IMR-90 (cell line): ENCODE results near the gene LIN52. TPM values are rescaled to one million over a fixed set of nuclear protein-coding genes. Genes with fewer than 3 reads are reported as not detected.

ENCODE experiments used
- ATAC-seq: fragments of 200-7000 bp; cut with Tn5 transposase; 2 replicates; pipeline ENCODE4 v1.9.1; 2020; ENCODE audit warnings: low read depth, mild to moderate bottlenecking, moderate library complexity
- BruUV-seq: library from RNA; stranded (reverse); fragments of 400-500 nt; replicated peaks from 2 replicates; lab custom pipeline; 2021; lab: Mats Ljungman, UMichigan
- CTCF ChIA-PET: fragments of 300-600 bp; formaldehyde crosslinking; extraction: SDS; loops from one replicate; lab custom pipeline; 2021; ENCODE audit warnings: antibody characterized with exemption; lab: Yijun Ruan, JAX
- POLR2A ChIA-PET: fragments of 300-600 bp; sonication (Branson Sonifier 250); formaldehyde crosslinking; loops from one replicate; lab custom pipeline; 2022; ENCODE audit warnings: antibody characterized with exemption; ENCODE audit not compliant: unreplicated experiment; lab: Charles Lee
- DNase-seq: peaks from one replicate; pipeline ENCODE4 v3.0.0; 2013
- H2AFZ ChIP-seq: replicated peaks from 2 replicates; pipeline ENCODE3; 2013; ENCODE audit warnings: low read length, mild to moderate bottlenecking; ENCODE audit not compliant: poor library complexity
- H2AK5ac ChIP-seq: 2 replicates; pipeline ENCODE4 v1.6.1; 2013; ENCODE audit warnings: low read depth, low read length, inconsistent platforms
- H2AK9ac ChIP-seq: replicated peaks from 2 replicates; pipeline ENCODE3; 2013; ENCODE audit warnings: mild to moderate bottlenecking, low read depth, low read length, moderate library complexity; ENCODE audit not compliant: poor library complexity
- H2BK120ac ChIP-seq: 2 replicates; pipeline ENCODE4 v1.6.1; 2013; ENCODE audit warnings: low read depth, low read length, inconsistent platforms
- H2BK15ac ChIP-seq: 3 replicates; pipeline ENCODE4 v1.6.1; 2013; ENCODE audit warnings: low read depth, low read length, inconsistent platforms
- H2BK20ac ChIP-seq: 2 replicates; pipeline ENCODE4 v1.6.1; 2013; ENCODE audit warnings: low read depth, mild to moderate bottlenecking, inconsistent platforms, low read length, moderate library complexity
- H2BK5ac ChIP-seq: 2 replicates; pipeline ENCODE4 v1.6.1; 2013; ENCODE audit warnings: mild to moderate bottlenecking, low read depth, low read length, inconsistent platforms; ENCODE audit not compliant: poor library complexity, severe bottlenecking
- H3K14ac ChIP-seq: replicated peaks from 2 replicates; pipeline ENCODE4 v1.6.1; 2013; ENCODE audit warnings: low read depth, low read length, inconsistent platforms
- H3K18ac ChIP-seq: 2 replicates; pipeline ENCODE4 v1.6.1; 2013; ENCODE audit warnings: low read depth, low read length, control low read depth
- H3K23ac ChIP-seq: 2 replicates; pipeline ENCODE4 v1.6.1; 2013; ENCODE audit warnings: low read depth, low read length, inconsistent platforms
- H3K27ac ChIP-seq: 2 replicates; pipeline ENCODE4 v1.5.1; 2013; ENCODE audit warnings: mild to moderate bottlenecking, control low read depth, low read length; ENCODE audit not compliant: insufficient read depth
- H3K27me3 ChIP-seq: 2 replicates; pipeline ENCODE4 v1.6.1; 2013; ENCODE audit warnings: low read length; ENCODE audit not compliant: control insufficient read depth, insufficient read depth
- H3K36me3 ChIP-seq: 2 replicates; pipeline ENCODE4 v1.6.1; 2013; ENCODE audit warnings: low read length, mixed read lengths; ENCODE audit not compliant: control insufficient read depth, insufficient read depth
- H3K4ac ChIP-seq: 2 replicates; pipeline ENCODE4 v1.6.1; 2013; ENCODE audit warnings: low read depth, low read length, inconsistent platforms
- H3K4me1 ChIP-seq: 2 replicates; pipeline ENCODE4 v1.6.1; 2013; ENCODE audit warnings: low read length, mixed read lengths; ENCODE audit not compliant: control insufficient read depth, insufficient read depth
- H3K4me2 ChIP-seq: 2 replicates; pipeline ENCODE4 v1.6.1; 2013; ENCODE audit warnings: low read depth, mild to moderate bottlenecking, control low read depth, low read length, moderate library complexity
- H3K4me3 ChIP-seq: 2 replicates; pipeline ENCODE4 v1.5.1; 2013; ENCODE audit warnings: low read depth, mild to moderate bottlenecking, control low read depth, low read length, moderate library complexity; ENCODE audit not compliant: insufficient read depth
- H3K56ac ChIP-seq: 2 replicates; pipeline ENCODE4 v1.6.1; 2013; ENCODE audit warnings: low read length, inconsistent platforms; ENCODE audit not compliant: insufficient read depth; ENCODE audit errors: extremely low read depth
- H3K79me1 ChIP-seq, 2 experiments: 2 replicates each; pipeline ENCODE4 v1.6.1; 2013; ENCODE audit warnings: low read length in 2 of 2, inconsistent platforms in 1 of 2, low read depth in 1 of 2
- H3K9ac ChIP-seq: 2 replicates; pipeline ENCODE4 v1.6.1; 2013; ENCODE audit warnings: low read depth, low read length, control low read depth
- H3K9me1 ChIP-seq: 2 replicates; pipeline ENCODE4 v1.6.1; 2013; ENCODE audit warnings: low read length, inconsistent platforms; ENCODE audit not compliant: insufficient read depth
- H3K9me3 ChIP-seq: 2 replicates; pipeline ENCODE4 v1.6.1; 2013; ENCODE audit warnings: low read length; ENCODE audit not compliant: control insufficient read depth, insufficient read depth
- H4K20me1 ChIP-seq: 2 replicates; pipeline ENCODE4 v1.6.1; 2013; ENCODE audit warnings: low read length, inconsistent platforms; ENCODE audit not compliant: insufficient read depth
- H4K5ac ChIP-seq: 2 replicates; pipeline ENCODE4 v1.6.1; 2013; ENCODE audit warnings: mild to moderate bottlenecking, low read depth, low read length, control low read depth
- H4K8ac ChIP-seq, 2 experiments: 2 replicates each; pipeline ENCODE4 v1.6.1; 2013; ENCODE audit warnings: low read depth in 2 of 2, low read length in 2 of 2, control low read depth in 1 of 2, inconsistent platforms in 1 of 2
- H4K91ac ChIP-seq: 2 replicates; pipeline ENCODE4 v1.6.1; 2013; ENCODE audit warnings: low read depth, low read length, inconsistent platforms; ENCODE audit not compliant: insufficient read depth
- BHLHE40 ChIP-seq: fragments of 150-350 bp; IDR thresholded peaks from 2 replicates; pipeline ENCODE4 v1.6.1; 2016; ENCODE audit warnings: mild to moderate bottlenecking, low read depth, low read length
- CTCF ChIP-seq: conservative IDR thresholded peaks from 2 replicates; pipeline ENCODE4 v1.5.1; 2012; ENCODE audit warnings: mild to moderate bottlenecking, low read depth, low read length, improper control_type of control experiment
- MAZ ChIP-seq: IDR thresholded peaks from 2 replicates; pipeline ENCODE4 v1.6.1; 2012; ENCODE audit warnings: low read depth, mild to moderate bottlenecking, low read length, improper control_type of control experiment, moderate library complexity, borderline replicate concordance
- WGBS, 2 experiments: methylation state at CpG; one replicate each; pipeline versions ENCODE4 v1.1.5 to v1.1.7; 2013; ENCODE audit warnings: missing lambda C conversion rate in 2 of 2; ENCODE audit not compliant: insufficient read length in 1 of 2; ENCODE audit errors: extremely low coverage in 2 of 2; 5-methylcytosine and 5-hydroxymethylcytosine counted together
- dilution Hi-C: fragments of 300-500 bp; cut with HindIII; formaldehyde crosslinking; loops from one replicate; pipeline ENCODE4 v1.14.3; 2018; ENCODE audit warnings: low sequenced_read_pairs; ENCODE audit not compliant: unreplicated experiment
- in situ Hi-C: fragments of 300-500 bp; cut with MboI; formaldehyde crosslinking; loops from 3 replicates; pipeline ENCODE4 v1.14.3; 2019; ENCODE audit warnings: low sequenced_read_pairs, inconsistent platforms, mixed read lengths
- intact Hi-C: fragments of 100-400 bp; cut with micrococcal nuclease; formaldehyde crosslinking; loops from 2 replicates; pipeline ENCODE4 v1.10.0; 2022
- polyA plus RNA-seq, 3 experiments: library from polyadenylated mRNA; depleted of rRNA; stranded (reverse); fragments of >200 nt; gene quantifications; 2 replicates each; pipeline ENCODE4 v1.2.3, GENCODE V29; 2012; ENCODE audit warnings: low replicate concordance in 1 of 3
- total RNA-seq: library from RNA; depleted of rRNA; stranded (reverse); fragments of >200 nt; gene quantifications from 2 replicates; pipeline ENCODE4 v1.2.3, GENCODE V29; 2012

LIN52 gene
- total and polyA plus RNA-seq, 2 of the 4 experiments (the other 2 are of a cell fraction): 6.1 to 11.5 TPM

DNA sequence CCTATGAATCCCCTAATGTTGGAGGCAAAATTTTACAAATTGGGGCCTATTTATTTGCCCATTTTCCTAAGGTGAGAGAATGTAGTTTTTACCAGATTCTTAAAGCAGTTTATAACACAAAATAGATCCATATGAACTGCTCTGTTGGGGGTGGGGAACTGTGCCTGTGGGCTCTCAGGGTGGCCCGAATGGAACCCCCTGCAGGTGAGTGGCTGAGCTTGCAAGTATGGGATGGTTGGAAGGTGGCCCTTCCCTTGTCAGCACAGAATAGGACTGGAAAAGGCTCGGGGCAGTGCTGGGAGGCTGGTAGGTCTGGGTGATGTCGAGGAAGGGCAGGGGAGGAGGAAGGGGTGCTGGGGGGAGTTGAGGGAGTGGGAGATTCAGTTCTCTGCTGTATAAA is 159.4 kb downstream of the LIN52 start:
- no peak overlapping the region for H2BK20ac ChIP-seq
- in situ Hi-C loops (no loop called here), dilution Hi-C loops (no loop called here), intact Hi-C loops (no loop called here)
- no peak overlapping the region for H2BK15ac ChIP-seq
- H3K18ac ChIP-seq: no peak overlapping the region
- H3K9me3 ChIP-seq: peaks cover 5% of the 10 kb centered on the region; the same call in 1 of the 2 replicates
- no peak overlapping the region for H3K23ac ChIP-seq
- H3K27me3 ChIP-seq: peaks cover 98% of the 10 kb centered on the region
- no TSS peak for BruUV-seq
- no peak overlapping the region for H3K14ac ChIP-seq
- peaks cover 28% of the 10 kb centered on the region for H4K20me1 ChIP-seq
- H3K27ac ChIP-seq: no peak overlapping the region
- H2AK9ac ChIP-seq: no peak overlapping the region
- no peak overlapping the region for H2BK5ac ChIP-seq
- H3K4me2 ChIP-seq: no peak overlapping the region
- no peak overlapping the region for H2AK5ac ChIP-seq
- H3K36me3 ChIP-seq: no peaks in the 10 kb centered on the region
- no peak overlapping the region for H4K91ac ChIP-seq
- ChIA-PET CTCF (no interaction called here), POLR2A (no interaction called here)
- no peaks in the 10 kb centered on the region for H3K4me1 ChIP-seq
- H3K56ac ChIP-seq: no peak overlapping the region
- H2AFZ ChIP-seq: no peak overlapping the region
- H4K5ac ChIP-seq: no peak overlapping the region
- no peak for ATAC-seq
- H3K4me3 ChIP-seq: no peak overlapping the region
- H3K9ac ChIP-seq: no peak overlapping the region
- H3K79me1 ChIP-seq: no peaks in the 10 kb centered on the region
- H4K8ac ChIP-seq: no peak overlapping the region
- H2BK120ac ChIP-seq: no peak overlapping the region
- no CpG with 5 or more reads among the region's 3 CpGs for WGBS, 2 experiments
- TF ChIP-seq BHLHE40: no peak
- no peak for TF ChIP-seq MAZ
- TF ChIP-seq CTCF: no peak
- no peak overlapping the region for H3K4ac ChIP-seq
- no peaks in the 10 kb centered on the region for H3K9me1 ChIP-seq
- DNase-seq: no peak
